SJSA1 (cell line): ENCODE data around the gene SLC44A1. TPM values are rescaled to one million over a fixed set of nuclear protein-coding genes. Genes with fewer than 3 reads are reported as not detected.

ENCODE experiments used
- DNase-seq, 2 experiments: peaks; one replicate each; pipeline ENCODE4 v3.0.0-alpha.2; 2015 to 2020; ENCODE audit warnings: low spot score in 2 of 2, low read depth in 1 of 2
- H3K27ac ChIP-seq: fragments of 250-450 bp; sonication (Bioruptor Pico); 2 replicates; pipeline ENCODE4 v1.5.1; 2020; ENCODE audit warnings: mild to moderate bottlenecking, moderate library complexity
- H3K27me3 ChIP-seq: fragments of 250-450 bp; sonication (Bioruptor Pico); replicated peaks from 2 replicates; pipeline ENCODE4 v1.5.1; 2020; ENCODE audit warnings: mild to moderate bottlenecking, moderate library complexity
- H3K36me3 ChIP-seq: fragments of 250-450 bp; sonication (Bioruptor Pico); 2 replicates; pipeline ENCODE4 v1.5.1; 2020; ENCODE audit warnings: mild to moderate bottlenecking
- H3K4me1 ChIP-seq: fragments of 250-450 bp; sonication (Bioruptor Pico); replicated peaks from 2 replicates; pipeline ENCODE4 v1.6.1; 2021; ENCODE audit warnings: mild to moderate bottlenecking
- H3K4me3 ChIP-seq: fragments of 250-450 bp; sonication (Bioruptor Pico); 2 replicates; pipeline ENCODE4 v1.5.1; 2020; ENCODE audit warnings: mild to moderate bottlenecking
- H3K9me3 ChIP-seq: fragments of 250-450 bp; sonication (Bioruptor Pico); replicated peaks from 2 replicates; pipeline ENCODE4 v1.5.1; 2020; ENCODE audit warnings: mild to moderate bottlenecking
- total RNA-seq: library from RNA; depleted of rRNA; stranded (reverse); fragments of >200 nt; shearing (Covaris generic); gene quantifications from 2 replicates; pipeline ENCODE4 v1.2.3, GENCODE V29; 2014

The SLC44A1 gene
- total RNA-seq, 1 experiment from 2014 or later: 59.1 TPM

GRCh38 chr9:105393576-105394344, 149.3 kb downstream of the SLC44A1 start:
- H3K27me3 ChIP-seq: no peaks in the 10 kb centered on the region
- H3K4me1 ChIP-seq: no peaks in the 10 kb centered on the region
- H3K9me3 ChIP-seq: no peaks in the 10 kb centered on the region
- H3K27ac ChIP-seq: no peak overlapping the region
- H3K36me3 ChIP-seq: no peaks in the 10 kb centered on the region
- DNase-seq: no peak
- no peak overlapping the region for H3K4me3 ChIP-seq

- no peak for DNase-seq
- no peak overlapping the region for H3K27ac ChIP-seq
- H3K36me3 ChIP-seq: no peaks in the 10 kb centered on the region
- H3K4me1 ChIP-seq: no peaks in the 10 kb centered on the region
- H3K27me3 ChIP-seq: no peaks in the 10 kb centered on the region
- H3K9me3 ChIP-seq: no peaks in the 10 kb centered on the region
- H3K4me3 ChIP-seq: no peak overlapping the region
Measured at GRCh38 chr9:105396441-105396840, 152.0 kb downstream of the SLC44A1 start.

GRCh38 chr9:105396901-105397300, 152.4 kb downstream of the SLC44A1 start:
- DNase-seq: no peak
- H3K9me3 ChIP-seq: no peaks in the 10 kb centered on the region
- H3K36me3 ChIP-seq: no peaks in the 10 kb centered on the region
- H3K4me3 ChIP-seq: no peak overlapping the region
- no peaks in the 10 kb centered on the region for H3K27me3 ChIP-seq
- H3K27ac ChIP-seq: no peak overlapping the region
- H3K4me1 ChIP-seq: no peaks in the 10 kb centered on the region

GRCh38 chr9:105399117-105399516, 154.7 kb downstream of the SLC44A1 start:
- no peak for DNase-seq
- no peaks in the 10 kb centered on the region for H3K27me3 ChIP-seq

GRCh38 chr9:105401651-105402050, 157.2 kb downstream of the SLC44A1 start:
- Histone ChIP-seq H3K27ac (no peak overlapping the region), H3K4me1 (peaks cover 22% of the 10 kb centered on the region), H3K36me3 (no peaks in the 10 kb centered on the region), H3K4me3 (no peak overlapping the region), H3K9me3 (no peaks in the 10 kb centered on the region), H3K27me3 (no peaks in the 10 kb centered on the region)
- DNase-seq: no peak

More at GRCh38 chr9:105399117-105399516, 154.7 kb downstream of the SLC44A1 start:
- Histone ChIP-seq H3K4me3 (no peak overlapping the region), H3K36me3 (no peaks in the 10 kb centered on the region), H3K27ac (no peak overlapping the region), H3K4me1 (no peaks in the 10 kb centered on the region), H3K9me3 (no peaks in the 10 kb centered on the region)

GRCh38 chr9:105403552-105404248, 159.2 kb downstream of the SLC44A1 start:
- Histone ChIP-seq H3K27ac (no peak overlapping the region), H3K27me3 (no peaks in the 10 kb centered on the region), H3K4me1 (peaks cover 22% of the 10 kb centered on the region), H3K4me3 (no peak overlapping the region), H3K36me3 (no peaks in the 10 kb centered on the region), H3K9me3 (no peaks in the 10 kb centered on the region)
- DNase-seq: no peak

- no peaks in the 10 kb centered on the region for H3K27me3 ChIP-seq
- peaks cover 22% of the 10 kb centered on the region for H3K4me1 ChIP-seq
- H3K27ac ChIP-seq: peak overlapping the region; percentile 42
- DNase-seq: peak; percentile 60 to 83
- no peak overlapping the region for H3K4me3 ChIP-seq
- H3K9me3 ChIP-seq: no peaks in the 10 kb centered on the region
- no peaks in the 10 kb centered on the region for H3K36me3 ChIP-seq
Measured at GRCh38 chr9:105405514-105406131, 161.2 kb downstream of the SLC44A1 start.

- H3K36me3 ChIP-seq: no peaks in the 10 kb centered on the region
- DNase-seq: no peak
- H3K27ac ChIP-seq: no peak overlapping the region
- H3K4me3 ChIP-seq: no peak overlapping the region
- no peaks in the 10 kb centered on the region for H3K27me3 ChIP-seq
- peaks cover 22% of the 10 kb centered on the region for H3K4me1 ChIP-seq
- H3K9me3 ChIP-seq: no peaks in the 10 kb centered on the region
Measured at GRCh38 chr9:105406369-105406768, 161.9 kb downstream of the SLC44A1 start.

- Histone ChIP-seq H3K27ac (no peak overlapping the region), H3K4me3 (no peak overlapping the region), H3K36me3 (no peaks in the 10 kb centered on the region), H3K27me3 (no peaks in the 10 kb centered on the region), H3K4me1 (peaks cover 13% of the 10 kb centered on the region), H3K9me3 (no peaks in the 10 kb centered on the region)
- peak in 1 of 2 experiments; percentile 36 for DNase-seq
Measured at GRCh38 chr9:105413525-105413924, 169.1 kb downstream of the SLC44A1 start.

- no peaks in the 10 kb centered on the region for H3K9me3 ChIP-seq
- H3K36me3 ChIP-seq: no peaks in the 10 kb centered on the region
- H3K27me3 ChIP-seq: no peaks in the 10 kb centered on the region
- no peak overlapping the region for H3K27ac ChIP-seq
- DNase-seq: peak; percentile 45 to 57
- no peak overlapping the region for H3K4me3 ChIP-seq
- H3K4me1 ChIP-seq: peaks cover 13% of the 10 kb centered on the region
Measured at GRCh38 chr9:105414947-105415661, 170.7 kb downstream of the SLC44A1 start.

GRCh38 chr9:105415662-105415980, 171.2 kb downstream of the SLC44A1 start:
- Histone ChIP-seq H3K27me3 (no peaks in the 10 kb centered on the region), H3K4me1 (peaks cover 13% of the 10 kb centered on the region), H3K36me3 (no peaks in the 10 kb centered on the region), H3K4me3 (no peak overlapping the region), H3K9me3 (no peaks in the 10 kb centered on the region), H3K27ac (no peak overlapping the region)
- DNase-seq: no peak

- Histone ChIP-seq H3K27me3 (no peaks in the 10 kb centered on the region), H3K27ac (no peak overlapping the region), H3K4me1 (peaks cover 13% of the 10 kb centered on the region), H3K4me3 (no peak overlapping the region), H3K36me3 (no peaks in the 10 kb centered on the region), H3K9me3 (no peaks in the 10 kb centered on the region)
- DNase-seq: no peak
Measured at GRCh38 chr9:105416840-105417239, 172.4 kb downstream of the SLC44A1 start.

- H3K9me3 ChIP-seq: no peaks in the 10 kb centered on the region
- H3K36me3 ChIP-seq: no peaks in the 10 kb centered on the region
- H3K4me1 ChIP-seq: peaks cover 8% of the 10 kb centered on the region
- no peaks in the 10 kb centered on the region for H3K27me3 ChIP-seq
- no peak overlapping the region for H3K4me3 ChIP-seq
- DNase-seq: no peak
- H3K27ac ChIP-seq: no peak overlapping the region
Measured at GRCh38 chr9:105418588-105419500, 174.4 kb downstream of the SLC44A1 start.
